Esophagus squamous epithelium (tissue), 5 donors: ENCODE data around the gene CIBAR2. TPM values are rescaled to one million over a fixed set of nuclear protein-coding genes. Genes with fewer than 3 reads are reported as not detected.

Experiments
- DNase-seq: peaks from one replicate; lab custom pipeline; 2025; lab: John Stamatoyannopoulos, UW
- H3K27ac ChIP-seq, 4 donors: fragments of 200-600 bp; sonication (generic); one replicate each; pipeline ENCODE4 v1.5.1; 2016 to 2019; ENCODE audit warnings: mild to moderate bottlenecking in 1 of 4
- H3K27me3 ChIP-seq, 4 donors: fragments of 200-600 bp; sonication (generic); 1 replicate in 3 of 4; 2 replicates in 1 of 4; pipeline versions ENCODE4 v1.5.1 to v1.6.0; 2017 to 2021; ENCODE audit warnings: antibody characterized with exemption in 1 of 4
- H3K36me3 ChIP-seq, 3 donors: fragments of 200-600 bp; sonication (generic); one replicate each; pipeline ENCODE4 v1.5.1; 2016 to 2019
- H3K4me1 ChIP-seq, 3 donors: fragments of 200-600 bp; sonication (generic); one replicate each; pipeline ENCODE4 v1.5.1; 2017 to 2019
- H3K4me3 ChIP-seq, 4 donors: fragments of 200-600 bp; sonication (generic); 1 replicate in 3 of 4; 2 replicates in 1 of 4; pipeline ENCODE4 v1.5.1; 2016 to 2019; ENCODE audit warnings: mild to moderate bottlenecking in 2 of 4, moderate library complexity in 1 of 4
- H3K9me3 ChIP-seq, 3 donors: fragments of 200-600 bp; sonication (generic); one replicate each; pipeline ENCODE4 v1.5.1; 2016 to 2019
- CTCF ChIP-seq, 6 experiments: fragments of 450-650 bp in 4 of 6; fragments of 200-600 bp in 2 of 6; sonication (generic) in 2 of 6; IDR thresholded peaks; one replicate each; pipeline ENCODE4 v1.5.1; 2016 to 2019; ENCODE audit warnings: antibody characterized with exemption in 6 of 6, mild to moderate bottlenecking in 4 of 6, moderate library complexity in 4 of 6
- POLR2A ChIP-seq, 4 donors: fragments of 450-650 bp; IDR thresholded peaks; one replicate each; pipeline ENCODE4 v1.6.1; 2017; ENCODE audit warnings: antibody characterized with exemption in 4 of 4, mild to moderate bottlenecking in 4 of 4, moderate library complexity in 3 of 4
- WGBS, 2 donors: methylation state at CpG; one replicate each; pipeline ENCODE4 v1.1.5; 2018; 5-methylcytosine and 5-hydroxymethylcytosine counted together
- intact Hi-C: fragments of 100-400 bp; cut with DNase I; formaldehyde crosslinking; loops from one replicate; pipeline ENCODE4 v1.15.0; 2022
- total RNA-seq, 4 donors: library from RNA; depleted of rRNA; stranded (reverse); fragments of >200 nt; gene quantifications; one replicate each; pipeline ENCODE4 v1.1.0, GENCODE V29; 2016
- donor health status: DM: yes; HTN: yes; CAD: no.

The CIBAR2 gene
- total RNA-seq, 4 donors from 2014 or later: not detected

- whole genome bisulfite sequencing, 2 donors: 83 to 88% methylated on average over 6 to 7 of the region's 8 CpGs
- TF ChIP-seq POLR2A (IDR thresholded peaks at IDR 0.05): no peak
These were observed 45.1 kb upstream of the CIBAR2 start for GRCh38 chr16:85157372-85157771.

GRCh38 chr16:85156869-85157268 is 44.6 kb upstream of the CIBAR2 start:
- DNase-seq: no peak
- peaks cover 0 to 18% (median 0%) of the 10 kb centered on the region in 4 donors for H3K27me3 ChIP-seq
- no peak overlapping the region for H3K4me3 ChIP-seq
- no peaks in the 10 kb centered on the region for H3K9me3 ChIP-seq
- intact Hi-C loops: no loop called here
- H3K4me1 ChIP-seq: peaks cover 15 to 34% (median 19%) of the 10 kb centered on the region in 3 donors
- H3K27ac ChIP-seq: no peak overlapping the region
- H3K36me3 ChIP-seq: no peaks in the 10 kb centered on the region
- TF ChIP-seq CTCF (IDR thresholded peaks at IDR 0.05) (no peak), POLR2A (IDR thresholded peaks at IDR 0.05) (no peak)

More at GRCh38 chr16:85157372-85157771, 45.1 kb upstream of the CIBAR2 start:
- Histone ChIP-seq H3K36me3 (no peaks in the 10 kb centered on the region), H3K9me3 (no peaks in the 10 kb centered on the region), H3K27me3 (peaks cover 0 to 18% (median 0%) of the 10 kb centered on the region in 4 donors), H3K4me1 (peaks cover 11 to 34% (median 14%) of the 10 kb centered on the region in 3 donors), H3K4me3 (no peak overlapping the region), H3K27ac (no peak overlapping the region)
- intact Hi-C loops: no loop called here
- no peak for DNase-seq

- no peak overlapping the region for H3K27ac ChIP-seq
- TF ChIP-seq POLR2A (IDR thresholded peaks at IDR 0.05) (no peak), CTCF (IDR thresholded peaks at IDR 0.05) (no peak)
- peaks cover 0 to 18% (median 0%) of the 10 kb centered on the region in 4 donors for H3K27me3 ChIP-seq
- intact Hi-C loops: no loop called here
- no peaks in the 10 kb centered on the region for H3K36me3 ChIP-seq
- peaks cover 19 to 36% (median 24%) of the 10 kb centered on the region in 3 donors for H3K4me1 ChIP-seq
- DNase-seq: no peak
- WGBS, 2 donors: 82 to 93% methylated on average over 6 to 7 of the region's 7 CpGs
- H3K9me3 ChIP-seq: no peaks in the 10 kb centered on the region
- H3K4me3 ChIP-seq: no peak overlapping the region
These were observed 44.2 kb upstream of the CIBAR2 start for GRCh38 chr16:85156440-85156839.

- DNase-seq: no peak
- TF ChIP-seq POLR2A (IDR thresholded peaks at IDR 0.05) (no peak), CTCF (IDR thresholded peaks at IDR 0.05) (no peak)
- Histone ChIP-seq H3K36me3 (no peaks in the 10 kb centered on the region), H3K9me3 (no peaks in the 10 kb centered on the region), H3K27ac (no peak overlapping the region), H3K4me3 (no peak overlapping the region), H3K27me3 (peaks cover 0 to 32% (median 0%) of the 10 kb centered on the region in 4 donors), H3K4me1 (peaks cover 14 to 47% (median 27%) of the 10 kb centered on the region in 3 donors)
- 77 to 81% methylated on average over 5 of the region's 12 CpGs for WGBS, 2 donors
- intact Hi-C loops: no loop called here
These were observed 41.4 kb upstream of the CIBAR2 start for GRCh38 chr16:85153656-85154091.

- H3K27ac ChIP-seq: no peak overlapping the region
- H3K27me3 ChIP-seq: peaks cover 0 to 26% (median 0%) of the 10 kb centered on the region in 4 donors
- no peak overlapping the region for H3K4me3 ChIP-seq
- H3K9me3 ChIP-seq: no peaks in the 10 kb centered on the region
- no peak for DNase-seq
- H3K36me3 ChIP-seq: no peaks in the 10 kb centered on the region
- no peak for TF ChIP-seq CTCF (IDR thresholded peaks at IDR 0.05)
- TF ChIP-seq POLR2A (IDR thresholded peaks at IDR 0.05): no peak
- H3K4me1 ChIP-seq: peaks cover 14 to 51% (median 28%) of the 10 kb centered on the region in 3 donors
- WGBS, 2 donors: 68 to 71% methylated on average over 7 of the region's 8 CpGs
- intact Hi-C loops: no loop called here
These were observed 40.8 kb upstream of the CIBAR2 start for GRCh38 chr16:85153046-85153445.
